GM18519 (cell line): Measurements from ENCODE around the gene MRPS6.

Experiments
- ATAC-seq: cut with Tn5 transposase; IDR thresholded peaks from one replicate; pipeline ENCODE4 v1.9.1; 2021; ENCODE audit warnings: mild to moderate bottlenecking, moderate library complexity; ENCODE audit not compliant: unreplicated experiment, low FRiP score

Gene MRPS6

GRCh38 chr21:34174470-34174869, 101.1 kb downstream of the MRPS6 start:
- ATAC-seq: no peak

GRCh38 chr21:34176448-34176847, 103.1 kb downstream of the MRPS6 start:
- ATAC-seq: no peak

- ATAC-seq: no peak
Measured at GRCh38 chr21:34177919-34178567, 104.7 kb downstream of the MRPS6 start.

GRCh38 chr21:34179204-34179935, 106.0 kb downstream of the MRPS6 start:
- ATAC-seq: no peak

GRCh38 chr21:34180407-34180806, 107.0 kb downstream of the MRPS6 start:
- ATAC-seq: no peak

GRCh38 chr21:34180826-34181359, 107.5 kb downstream of the MRPS6 start:
- ATAC-seq: no peak

GRCh38 chr21:34181431-34182039, 108.2 kb downstream of the MRPS6 start:
- no peak for ATAC-seq

- no peak for ATAC-seq
Measured at GRCh38 chr21:34182436-34182835, 109.1 kb downstream of the MRPS6 start.

- ATAC-seq: no peak
Measured at GRCh38 chr21:34183331-34183928, 110.1 kb downstream of the MRPS6 start.

GRCh38 chr21:34184232-34184631, 110.9 kb downstream of the MRPS6 start:
- no peak for ATAC-seq

- ATAC-seq: no peak
Measured at GRCh38 chr21:34185026-34185750, 111.8 kb downstream of the MRPS6 start.

- no peak for ATAC-seq
Measured at GRCh38 chr21:34186109-34186719, 112.8 kb downstream of the MRPS6 start.

- ATAC-seq: no peak
Measured at GRCh38 chr21:34187935-34188334, 114.6 kb downstream of the MRPS6 start.

GRCh38 chr21:34189506-34189905, 116.1 kb downstream of the MRPS6 start:
- ATAC-seq: no peak

GRCh38 chr21:34190576-34191321, 117.4 kb downstream of the MRPS6 start:
- ATAC-seq: no peak

GRCh38 chr21:34191876-34192275, 118.5 kb downstream of the MRPS6 start:
- no peak for ATAC-seq
